GM12875 (cell line): Measurements from ENCODE around the gene LOX.

Experiments
- H3K4me3 ChIP-seq: one replicate; pipeline ENCODE4 v1.5.1; 2011; ENCODE audit warnings: low read depth, low read length, control low read depth
- TF ChIP-seq, protein P1 (sequence below): IDR thresholded peaks from 2 replicates; pipeline ENCODE4 v1.5.1; 2011; ENCODE audit warnings: low read depth, mild to moderate bottlenecking, control low read depth, inconsistent platforms, low read length, moderate library complexity, borderline replicate concordance; ENCODE audit not compliant: insufficient read depth

The LOX gene

DNA sequence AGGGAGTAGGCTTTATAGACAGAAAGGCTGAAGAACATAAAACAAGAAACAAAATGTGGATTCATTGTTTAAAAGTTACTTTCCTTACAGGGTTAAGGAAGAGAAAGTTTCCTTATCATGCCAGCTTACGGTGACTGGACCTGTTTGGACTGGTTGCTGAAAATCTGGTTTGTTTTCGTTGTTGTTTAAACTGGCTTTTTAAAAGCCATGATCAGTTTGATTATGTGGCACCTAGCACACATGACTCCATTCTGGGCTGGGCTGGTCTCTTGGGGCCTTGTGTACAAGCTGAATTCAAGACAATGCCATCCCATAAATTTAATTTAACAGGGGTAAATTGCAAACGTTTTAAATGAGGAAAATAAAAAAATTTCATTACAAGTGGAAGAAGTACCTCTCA is 32.9 kb upstream of the LOX start:
- H3K4me3 ChIP-seq = no peak overlapping the region
- TF ChIP-seq, protein P1, sequence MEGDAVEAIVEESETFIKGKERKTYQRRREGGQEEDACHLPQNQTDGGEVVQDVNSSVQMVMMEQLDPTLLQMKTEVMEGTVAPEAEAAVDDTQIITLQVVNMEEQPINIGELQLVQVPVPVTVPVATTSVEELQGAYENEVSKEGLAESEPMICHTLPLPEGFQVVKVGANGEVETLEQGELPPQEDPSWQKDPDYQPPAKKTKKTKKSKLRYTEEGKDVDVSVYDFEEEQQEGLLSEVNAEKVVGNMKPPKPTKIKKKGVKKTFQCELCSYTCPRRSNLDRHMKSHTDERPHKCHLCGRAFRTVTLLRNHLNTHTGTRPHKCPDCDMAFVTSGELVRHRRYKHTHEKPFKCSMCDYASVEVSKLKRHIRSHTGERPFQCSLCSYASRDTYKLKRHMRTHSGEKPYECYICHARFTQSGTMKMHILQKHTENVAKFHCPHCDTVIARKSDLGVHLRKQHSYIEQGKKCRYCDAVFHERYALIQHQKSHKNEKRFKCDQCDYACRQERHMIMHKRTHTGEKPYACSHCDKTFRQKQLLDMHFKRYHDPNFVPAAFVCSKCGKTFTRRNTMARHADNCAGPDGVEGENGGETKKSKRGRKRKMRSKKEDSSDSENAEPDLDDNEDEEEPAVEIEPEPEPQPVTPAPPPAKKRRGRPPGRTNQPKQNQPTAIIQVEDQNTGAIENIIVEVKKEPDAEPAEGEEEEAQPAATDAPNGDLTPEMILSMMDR = no peak

DNA sequence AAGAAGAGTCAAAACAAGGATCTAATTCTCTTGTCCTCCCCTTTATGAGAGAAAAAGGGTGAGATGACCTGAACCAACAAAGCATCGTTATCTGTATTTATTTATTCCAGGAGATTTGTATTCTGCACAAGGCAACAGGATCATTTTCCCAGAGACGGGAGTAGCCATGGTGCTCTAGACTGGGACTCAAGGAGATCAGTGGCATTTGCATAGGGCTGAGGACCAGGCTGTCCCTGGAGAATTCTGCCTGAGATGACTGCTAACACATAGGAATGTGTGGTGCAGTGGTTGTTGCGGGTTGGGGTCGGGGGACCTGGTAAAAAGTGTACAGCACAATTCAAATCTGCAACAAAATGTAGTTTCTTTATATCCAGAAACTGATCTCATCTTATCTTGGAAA is 29.0 kb upstream of the LOX start:
- H3K4me3 ChIP-seq = no peak overlapping the region
- TF ChIP-seq, protein P1 = no peak

DNA sequence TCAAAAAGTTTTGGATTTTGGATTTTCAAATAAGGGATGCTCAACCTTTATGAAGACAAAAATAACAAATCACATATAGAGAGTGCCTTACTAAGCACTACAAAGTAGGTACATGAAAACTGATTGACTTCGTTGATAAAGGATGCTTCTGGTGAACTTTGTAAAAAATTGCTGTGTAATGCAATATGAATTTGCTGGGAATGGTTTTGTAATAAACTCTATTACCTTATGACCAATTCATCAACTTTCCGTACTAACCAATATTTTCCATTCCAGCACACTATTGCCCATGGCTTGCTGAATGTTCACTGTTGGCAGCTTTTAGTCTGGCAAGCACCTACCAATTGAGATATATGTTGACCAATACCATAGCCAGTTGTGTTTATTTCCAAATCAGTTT is 27.9 kb upstream of the LOX start:
- TF ChIP-seq, protein P1 = no peak

DNA sequence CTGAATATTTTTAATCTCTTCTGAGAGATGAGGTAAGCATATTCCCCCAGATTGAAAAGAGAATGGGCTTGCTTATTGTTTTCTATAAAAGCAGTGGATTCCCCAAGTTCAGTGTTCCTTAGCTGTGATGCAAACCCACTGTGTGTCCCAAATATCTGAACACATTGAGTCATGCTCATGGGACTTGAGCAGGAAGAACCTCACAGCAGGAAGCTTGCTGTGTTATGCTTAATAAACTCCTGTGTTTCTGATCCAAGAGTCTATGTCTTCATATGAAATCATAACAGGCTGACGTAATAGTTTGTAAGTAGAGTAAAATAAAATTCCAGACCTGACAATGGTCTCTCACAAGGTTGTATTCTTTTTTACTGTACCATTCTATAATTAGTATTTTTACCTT is 24.8 kb upstream of the LOX start:
- TF ChIP-seq, protein P1 = no peak
- H3K4me3 ChIP-seq = no peak overlapping the region

More for the DNA sequence above, 27.9 kb upstream of the LOX start:
- H3K4me3 ChIP-seq = no peak overlapping the region

DNA sequence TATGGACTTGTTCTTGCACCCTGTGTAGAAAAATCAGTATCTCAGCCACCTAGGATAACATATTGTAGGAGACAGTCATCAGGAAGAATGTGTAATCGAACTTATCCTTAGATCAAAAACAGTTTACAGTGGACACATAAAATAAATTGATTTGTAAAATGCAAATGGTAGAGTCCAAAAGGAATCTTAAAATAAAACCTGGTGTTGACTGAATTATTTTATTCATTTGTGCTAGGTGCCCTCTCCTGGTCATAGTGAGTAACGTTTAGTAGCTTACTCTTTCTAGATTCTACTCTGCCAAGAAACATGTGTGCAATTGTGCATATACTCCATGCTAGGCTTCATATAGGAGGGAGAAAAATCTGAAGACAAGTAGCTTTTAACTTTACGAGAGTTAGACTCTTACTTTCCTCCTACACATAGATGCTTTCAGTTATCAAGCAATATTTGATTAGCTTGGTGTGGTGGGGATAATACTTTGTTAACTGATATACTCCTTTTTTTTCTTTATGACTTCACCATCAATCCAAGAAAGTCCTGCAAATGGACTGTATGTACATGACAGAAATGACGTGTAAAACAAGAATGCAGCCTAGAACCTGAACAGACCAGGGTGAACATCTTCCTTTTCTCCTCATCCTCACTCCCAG is 23.7 kb upstream of the LOX start:
- H3K4me3 ChIP-seq = no peak overlapping the region
- TF ChIP-seq, protein P1 = peak; percentile 35; the same call in 1 of the 2 replicates

DNA sequence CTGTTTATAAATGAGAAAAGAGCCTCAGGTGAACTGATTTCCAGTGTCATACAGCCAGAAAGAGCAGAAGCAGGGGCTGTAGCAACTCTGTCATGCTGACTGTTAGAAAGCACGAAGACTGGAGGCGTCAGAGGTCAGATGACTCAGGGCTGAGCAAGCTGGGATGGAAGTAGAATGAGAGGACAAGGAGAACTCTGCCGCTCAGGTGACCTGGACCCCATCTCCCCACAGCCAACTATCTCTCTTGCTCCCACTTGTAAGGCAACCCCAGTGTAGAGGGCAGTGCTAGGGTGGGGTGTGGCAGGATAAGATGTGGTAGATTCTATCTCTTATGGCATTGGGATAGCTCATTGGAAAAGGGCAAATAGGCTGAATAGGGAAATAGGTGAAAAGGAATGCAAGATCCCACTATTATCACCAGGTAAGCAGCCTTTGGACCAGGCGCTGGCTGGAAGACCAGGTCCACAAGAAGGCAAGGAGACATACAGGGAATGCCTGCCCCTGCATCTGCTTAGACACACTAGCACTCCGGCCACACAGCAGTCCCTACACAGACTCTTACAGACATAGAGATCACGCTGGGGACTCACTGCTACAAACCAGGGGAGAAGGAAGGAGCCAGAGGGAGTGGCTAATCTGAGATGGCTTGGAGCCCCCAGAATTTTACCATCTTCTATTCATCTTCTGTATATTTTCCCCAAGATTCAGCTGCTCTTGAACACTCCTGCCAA is 21.2 kb upstream of the LOX start:
- TF ChIP-seq, protein P1 = no peak
- H3K4me3 ChIP-seq = no peak overlapping the region

DNA sequence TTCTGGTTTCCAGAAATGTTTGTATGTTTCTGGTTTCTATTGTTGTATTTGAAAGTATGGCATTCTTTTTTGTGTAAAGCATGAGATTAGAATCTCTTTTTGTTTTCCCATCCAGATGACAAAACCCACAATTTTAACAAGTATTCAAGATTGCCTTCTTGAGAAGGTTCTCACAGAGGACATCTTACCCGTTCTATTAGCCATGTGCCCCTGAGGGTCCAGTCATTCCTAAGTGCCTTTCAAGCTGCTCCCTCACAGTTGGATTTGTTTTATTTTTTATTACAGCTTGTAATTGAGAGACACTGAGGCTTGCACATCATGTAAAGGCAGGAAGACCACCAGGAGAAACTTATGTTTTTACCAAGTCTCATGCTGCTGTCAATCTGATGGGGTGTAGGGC is 19.3 kb upstream of the LOX start:
- TF ChIP-seq, protein P1 = no peak
- H3K4me3 ChIP-seq = no peak overlapping the region
